Activated CD4-positive, alpha-beta T cell treated with anti-CD3 and anti-CD28 coated beads for 1 hour (primary cell): ENCODE data around the gene WDFY4.

Experiments used
- DNase-seq: peaks from one replicate; pipeline ENCODE4 v3.0.0-alpha.2; 2020

The WDFY4 gene

DNA sequence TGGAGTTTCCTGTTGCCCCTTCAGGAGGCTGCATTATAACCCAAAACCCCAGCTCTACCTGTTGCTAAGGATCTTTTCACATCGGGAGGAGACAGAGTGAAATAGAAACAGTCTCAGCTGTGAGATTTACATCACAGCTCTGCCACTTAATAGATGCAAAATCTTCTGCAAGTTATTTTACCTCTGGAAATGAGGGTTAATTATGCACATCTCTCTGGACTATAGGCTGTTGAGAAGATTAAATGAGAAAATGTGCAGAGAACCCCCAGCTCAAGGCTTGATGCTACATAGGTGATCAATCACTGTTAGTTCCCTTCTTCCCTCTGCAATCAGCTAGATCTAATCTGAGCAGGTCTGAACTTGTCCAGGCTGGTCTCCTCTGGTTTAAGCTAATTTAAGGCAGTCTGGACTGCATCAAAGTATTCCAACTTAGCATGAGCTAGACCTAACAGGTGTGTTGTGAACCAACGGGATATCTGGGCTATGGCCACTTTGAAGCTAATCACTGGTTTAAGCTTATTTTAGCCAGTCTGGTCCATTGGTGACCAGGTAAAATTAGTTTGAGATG is 263.9 kb downstream of the WDFY4 start:
- DNase-seq, result no peak

DNA sequence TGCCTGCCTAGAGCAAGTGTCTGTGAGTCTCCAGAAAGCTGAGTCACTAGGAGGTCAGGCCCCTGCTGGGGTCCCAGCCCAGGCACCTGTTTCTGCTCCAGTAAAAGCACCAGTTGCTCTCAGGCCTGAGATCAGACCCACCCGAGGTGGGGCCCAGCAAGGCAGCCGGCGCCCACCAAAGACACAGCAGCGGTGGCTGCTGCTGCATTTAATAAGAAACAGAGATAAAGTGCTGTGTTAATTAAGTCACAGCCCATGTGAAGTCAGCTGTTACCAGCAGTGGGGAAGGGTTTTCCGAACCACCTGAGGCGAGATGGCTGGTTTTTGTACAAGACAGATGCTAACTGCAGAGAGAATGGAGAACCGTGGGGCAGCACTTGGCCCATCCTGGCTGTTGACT is 267.0 kb downstream of the WDFY4 start:
- no peak for DNase-seq

DNA sequence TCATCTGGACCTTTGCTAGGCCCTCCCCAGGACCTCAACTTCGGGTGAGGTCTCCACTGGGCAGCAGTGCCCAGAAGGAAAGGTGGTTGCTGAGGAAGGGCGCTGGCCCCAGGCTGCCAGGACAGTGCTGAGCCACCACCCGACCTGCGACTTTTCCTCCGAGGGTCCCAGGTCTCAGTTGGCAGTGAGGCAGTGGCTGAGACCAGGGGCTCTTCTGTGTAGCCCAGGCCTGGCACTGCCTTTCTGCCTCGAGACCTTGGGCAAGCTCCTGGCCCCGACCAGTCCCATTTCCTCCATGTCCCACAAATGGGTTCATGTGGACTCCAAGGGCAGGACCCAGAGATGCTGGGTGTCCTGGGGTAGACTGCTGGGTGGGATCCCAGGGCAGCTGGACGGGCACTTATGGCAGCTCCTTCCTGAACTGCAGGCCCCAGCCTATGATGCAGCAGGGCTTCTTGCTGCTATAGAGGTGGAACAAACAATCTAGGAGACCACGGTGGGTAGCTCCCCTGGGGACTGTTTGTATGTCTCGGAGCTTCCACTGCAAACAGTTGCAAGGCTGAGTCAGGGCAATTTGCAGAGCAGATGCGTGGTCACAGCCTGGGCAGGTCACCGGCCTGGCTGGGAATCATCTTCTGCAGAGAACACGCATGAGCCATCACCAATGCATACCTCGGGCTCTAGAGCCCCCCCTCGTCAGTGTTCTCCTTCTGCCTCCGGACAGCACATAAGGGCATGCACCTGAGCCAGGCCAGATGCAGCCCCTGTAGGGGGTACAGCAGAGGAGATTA is 272.9 kb downstream of the WDFY4 start:
- no peak for DNase-seq

DNA sequence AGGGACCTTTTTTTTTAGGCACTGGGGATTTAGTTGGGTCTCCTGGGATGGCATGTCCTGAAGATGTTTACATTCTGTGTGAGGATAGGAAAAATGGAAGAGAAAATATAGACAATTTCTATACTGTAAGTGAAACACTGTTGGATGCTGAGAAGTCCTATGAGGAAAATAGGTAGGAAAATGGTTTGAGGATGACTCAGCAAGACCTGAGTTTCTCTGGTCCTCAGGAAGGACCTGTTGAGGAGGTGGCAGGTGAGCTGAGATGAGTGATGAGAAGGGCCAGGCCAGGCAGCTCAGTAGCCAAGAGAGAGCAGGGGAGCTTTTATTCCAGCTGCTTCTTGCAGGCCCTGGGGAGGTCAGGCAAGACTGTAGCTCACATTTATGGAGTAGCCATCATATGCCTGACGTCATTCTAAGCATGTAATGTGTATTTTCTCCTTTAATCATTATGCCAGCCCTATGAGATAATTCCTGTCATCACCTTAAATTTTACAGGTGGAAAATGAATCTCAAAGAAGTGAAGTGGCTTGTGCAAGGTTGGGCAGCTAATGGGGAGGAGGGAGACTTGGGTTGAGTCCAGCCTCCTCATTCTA is 274.0 kb downstream of the WDFY4 start:
- DNase-seq, result no peak

DNA sequence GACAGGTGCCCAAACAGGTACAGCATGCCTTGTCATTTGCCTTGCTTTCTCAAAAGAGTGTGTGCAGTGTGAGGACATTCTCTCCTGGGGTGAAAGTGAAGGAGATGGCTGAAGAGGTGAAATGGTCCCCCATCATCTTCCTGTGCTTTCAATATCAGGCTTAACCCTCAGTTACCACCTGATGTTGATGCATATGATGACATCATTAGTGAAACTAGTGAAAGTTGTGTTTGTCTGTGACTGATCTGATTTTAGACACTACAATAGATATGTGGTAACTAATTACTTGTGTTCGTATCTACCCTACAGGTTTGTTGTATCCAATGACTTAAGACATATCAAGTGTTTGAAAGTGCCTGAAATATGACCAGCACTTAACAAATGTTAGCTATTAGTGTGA is 279.4 kb downstream of the WDFY4 start:
- DNase-seq, result no peak

DNA sequence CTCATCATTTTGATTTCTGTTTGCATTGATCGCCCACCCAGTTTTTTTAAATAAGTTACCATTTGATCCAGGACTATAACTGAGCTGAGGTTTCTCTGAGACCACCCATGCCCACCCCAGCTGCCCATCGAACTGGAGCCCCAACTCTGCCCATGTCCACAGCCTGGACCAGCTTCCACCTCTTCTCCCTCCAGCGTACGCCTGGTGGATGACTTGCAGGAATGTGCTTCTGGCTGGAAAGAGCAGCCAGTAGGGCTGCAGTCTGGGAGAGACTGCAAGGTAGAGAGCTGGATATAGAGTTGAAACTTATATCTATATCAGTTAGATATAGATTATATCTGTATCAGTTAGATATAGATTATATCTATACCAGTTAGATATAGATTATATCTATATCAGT is 280.8 kb downstream of the WDFY4 start:
- DNase-seq, result no peak

DNA sequence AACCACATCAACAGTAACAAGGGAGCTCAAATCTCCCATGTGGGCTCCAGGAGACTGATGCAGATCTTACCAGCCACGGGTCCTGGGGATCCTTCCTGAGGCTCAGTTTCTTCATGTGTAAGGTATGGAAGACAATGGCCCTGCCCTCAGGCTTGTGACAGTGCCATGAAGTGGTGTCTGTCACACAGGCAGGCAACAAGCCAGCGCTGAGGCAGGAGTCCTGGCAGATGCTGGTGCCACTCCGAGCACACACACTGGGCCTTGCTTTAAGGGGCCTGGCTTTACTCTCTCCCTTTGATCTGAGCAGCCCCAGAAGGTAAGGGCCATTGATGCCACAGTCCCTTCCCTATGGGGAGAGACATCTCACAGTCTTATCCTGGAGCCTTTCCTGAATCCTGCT is 283.4 kb downstream of the WDFY4 start:
- no peak for DNase-seq

DNA sequence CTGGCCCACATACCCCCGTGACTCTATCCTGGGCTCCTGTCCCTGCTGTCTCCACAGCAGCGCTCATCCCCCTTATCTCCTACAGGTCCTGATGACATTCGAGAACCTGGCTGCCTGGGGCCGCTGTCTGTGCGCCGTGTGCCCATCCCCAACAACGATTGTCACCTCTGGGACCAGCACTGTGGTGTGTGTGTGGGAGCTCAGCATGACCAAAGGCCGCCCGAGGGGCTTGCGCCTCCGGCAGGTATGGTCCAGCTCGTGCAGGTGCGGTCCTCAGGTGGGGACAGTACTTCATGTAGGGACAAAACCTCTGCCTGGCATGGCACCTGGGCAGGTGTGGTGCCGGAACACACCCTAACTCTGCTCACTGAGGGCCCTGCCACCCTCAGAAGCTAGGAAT is 285.4 kb downstream of the WDFY4 start:
- no peak for DNase-seq

DNA sequence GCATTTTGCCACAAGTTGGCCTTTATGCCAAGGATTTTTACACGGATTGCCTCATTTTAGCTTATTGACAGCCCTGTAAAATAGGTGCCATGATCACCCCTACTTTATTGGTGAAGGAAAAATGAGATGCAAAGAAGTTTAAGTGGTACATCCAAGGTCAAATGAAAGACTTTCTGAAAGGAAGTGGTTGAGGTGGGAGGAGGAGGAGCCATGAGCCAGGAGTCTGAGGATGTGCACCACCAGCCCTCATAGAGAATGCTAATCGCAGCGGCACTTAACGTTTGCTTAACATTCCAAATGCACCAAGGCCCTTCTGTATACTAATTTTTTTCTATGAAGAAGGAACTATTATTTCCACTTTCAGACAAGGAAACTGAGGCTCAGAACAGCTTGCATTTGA is 286.0 kb downstream of the WDFY4 start:
- no peak for DNase-seq

DNA sequence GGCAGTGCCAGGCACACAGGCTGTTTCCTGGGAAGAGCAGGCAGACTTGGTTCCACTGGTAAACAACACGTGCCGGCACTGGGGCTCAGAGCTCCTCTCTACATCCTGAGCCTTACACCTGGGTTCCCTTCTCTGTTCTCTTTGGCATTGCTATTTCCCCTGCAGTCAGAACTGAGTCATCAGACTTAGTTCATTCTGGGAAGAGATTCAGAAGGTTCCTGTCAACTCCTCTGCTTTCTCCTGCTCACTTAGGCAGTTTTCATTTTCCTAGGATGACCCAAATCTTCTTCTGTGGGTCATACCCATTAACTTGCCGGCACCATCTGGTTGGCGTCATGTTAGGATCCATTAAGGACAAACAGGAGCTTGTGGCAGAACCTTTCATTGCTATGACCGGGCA is 288.4 kb downstream of the WDFY4 start:
- no peak for DNase-seq

DNA sequence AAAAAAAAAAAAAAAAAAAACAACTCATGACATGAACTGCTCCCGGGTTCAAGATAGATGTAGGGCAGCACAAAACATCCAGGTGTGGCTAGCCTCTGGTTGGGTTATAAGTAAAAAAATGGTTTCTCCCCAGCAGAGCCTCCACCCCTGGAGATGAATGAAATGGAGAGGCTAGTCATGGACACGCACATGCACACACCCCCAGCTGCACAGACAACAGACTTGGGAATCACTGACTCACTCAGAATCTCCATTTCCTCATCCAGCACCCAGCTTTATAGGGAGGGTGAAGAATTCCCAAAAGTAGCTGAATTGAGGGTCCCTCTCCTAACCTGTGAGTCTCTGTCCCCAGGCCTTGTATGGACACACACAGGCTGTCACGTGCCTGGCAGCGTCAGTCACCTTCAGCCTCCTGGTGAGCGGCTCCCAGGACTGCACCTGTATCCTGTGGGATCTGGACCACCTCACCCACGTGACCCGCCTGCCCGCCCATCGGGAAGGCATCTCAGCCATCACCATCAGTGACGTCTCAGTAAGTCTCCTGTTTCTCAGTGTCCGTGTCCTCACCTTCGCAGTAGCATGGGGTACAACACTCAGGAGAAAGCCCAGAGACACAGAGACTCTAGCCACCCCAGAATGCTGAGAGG is 290.0 kb downstream of the WDFY4 start:
- no peak for DNase-seq

DNA sequence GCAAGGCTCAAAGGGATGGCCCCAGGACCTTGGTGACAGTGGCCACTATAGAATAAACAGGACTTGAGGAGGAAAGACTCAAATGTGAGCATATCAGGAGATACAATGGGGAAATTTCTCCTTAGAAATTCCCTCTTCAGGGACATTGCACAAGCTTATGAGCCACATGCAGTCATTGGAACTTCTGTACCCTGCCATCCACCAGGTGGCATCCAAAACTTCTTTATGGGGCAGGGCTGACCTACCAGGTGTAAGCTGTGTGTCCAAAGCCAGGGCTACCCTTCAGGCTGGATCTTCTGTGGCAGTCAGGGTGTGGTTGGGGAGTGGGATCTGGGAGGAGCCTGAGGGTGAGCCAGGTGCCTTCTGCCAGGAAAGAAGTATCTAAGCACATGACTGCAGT is 291.5 kb downstream of the WDFY4 start:
- DNase-seq, result no peak

DNA sequence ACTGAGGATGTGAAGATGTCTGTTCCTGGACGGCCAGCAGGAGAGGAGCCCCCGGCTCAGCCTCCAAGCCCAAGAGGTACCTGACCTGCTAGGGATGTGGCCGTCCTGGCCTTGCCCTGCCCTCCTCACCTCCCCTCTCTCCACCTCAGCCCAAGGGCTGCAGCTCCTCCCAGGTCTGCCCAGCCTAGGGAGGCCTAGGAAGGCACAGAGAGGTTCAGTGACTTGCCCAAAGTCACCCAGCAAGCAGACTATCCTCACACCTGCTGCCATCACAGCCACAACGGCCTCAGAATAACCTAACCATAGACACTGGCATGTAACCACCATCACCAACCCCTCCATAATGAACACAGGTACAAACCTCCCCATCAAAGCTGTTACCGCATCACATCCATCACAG is 293.6 kb downstream of the WDFY4 start:
- no peak for DNase-seq

DNA sequence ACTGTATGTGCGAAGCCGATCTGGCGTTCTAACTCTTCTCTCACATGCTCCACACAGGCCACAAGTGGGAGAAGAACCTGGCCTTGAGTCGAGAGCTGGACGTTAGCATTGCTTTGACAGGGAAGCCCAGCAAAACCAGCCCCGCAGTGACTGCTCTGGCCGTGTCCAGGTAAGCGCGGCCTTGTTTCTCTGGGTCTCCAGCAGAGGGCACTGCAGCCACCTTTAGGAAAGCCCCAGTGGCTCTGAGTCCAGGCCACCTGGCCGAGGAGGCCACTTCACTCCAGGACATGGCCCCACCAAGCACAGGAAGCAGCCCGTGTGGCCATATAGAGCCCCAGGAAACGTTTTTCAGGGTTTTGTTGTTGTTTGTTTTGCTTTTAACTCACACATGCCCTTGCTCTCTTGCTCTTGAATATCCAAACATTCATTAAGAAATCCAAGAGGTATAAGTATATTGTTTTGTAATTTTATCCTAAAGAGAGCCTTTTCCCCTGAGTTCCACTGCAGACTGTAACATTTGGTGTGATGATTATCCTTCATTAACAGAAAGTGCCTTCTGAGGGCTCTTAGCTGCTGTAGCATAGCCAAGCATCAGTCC is 296.7 kb downstream of the WDFY4 start:
- no peak for DNase-seq

DNA sequence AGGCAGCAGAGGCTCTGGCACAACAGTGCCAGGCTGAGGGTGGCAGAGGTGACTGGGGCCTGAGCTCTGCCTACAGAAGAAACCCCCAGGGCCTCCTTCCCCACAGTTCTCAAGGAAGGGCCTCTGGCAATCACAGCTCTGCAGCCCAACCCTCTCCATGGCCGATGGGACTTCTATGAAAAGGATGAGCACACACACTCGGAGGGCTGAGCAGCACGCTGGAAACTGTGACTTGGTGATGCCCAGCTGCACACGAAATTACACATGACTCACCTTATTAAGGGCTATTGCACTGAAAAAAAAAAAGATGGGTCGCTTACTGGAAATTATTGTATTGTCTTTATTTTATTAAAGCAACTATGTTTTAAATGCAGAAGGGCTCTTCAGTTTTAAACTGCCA is 297.9 kb downstream of the WDFY4 start:
- no peak for DNase-seq

DNA sequence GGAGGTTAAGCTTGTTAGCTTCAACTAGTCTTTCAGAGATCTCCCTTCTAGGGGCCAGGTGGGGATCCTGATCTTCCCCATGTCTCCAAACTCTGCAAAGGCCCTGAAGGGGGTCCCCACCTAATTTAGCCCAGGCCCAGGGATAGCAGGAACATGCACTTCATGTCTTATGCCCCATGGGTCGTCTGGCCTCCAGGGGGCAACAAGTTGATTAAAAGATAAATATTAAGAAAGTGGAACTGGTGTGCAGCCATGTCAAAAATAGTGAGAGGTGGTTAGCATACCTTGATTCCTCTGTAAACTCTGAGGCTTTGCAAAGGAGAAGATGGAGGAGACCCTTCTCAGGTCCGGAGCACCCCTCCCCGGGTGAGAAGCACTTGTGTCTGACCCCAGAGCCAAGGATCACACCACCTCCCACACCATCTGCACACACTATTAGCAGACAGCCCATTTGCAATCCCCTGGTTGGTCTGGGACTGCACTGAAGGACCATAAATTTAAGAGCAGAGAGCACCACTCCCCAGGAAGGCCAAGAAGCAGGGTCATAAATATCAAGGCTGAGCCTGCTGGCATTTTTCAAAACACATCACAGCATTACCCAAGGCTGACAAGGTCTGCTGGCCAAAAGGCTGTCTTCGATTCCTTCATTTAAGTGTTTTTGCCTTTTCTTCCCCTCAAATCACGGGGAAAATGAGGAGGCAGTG is 299.1 kb downstream of the WDFY4 start:
- DNase-seq, result no peak

DNA sequence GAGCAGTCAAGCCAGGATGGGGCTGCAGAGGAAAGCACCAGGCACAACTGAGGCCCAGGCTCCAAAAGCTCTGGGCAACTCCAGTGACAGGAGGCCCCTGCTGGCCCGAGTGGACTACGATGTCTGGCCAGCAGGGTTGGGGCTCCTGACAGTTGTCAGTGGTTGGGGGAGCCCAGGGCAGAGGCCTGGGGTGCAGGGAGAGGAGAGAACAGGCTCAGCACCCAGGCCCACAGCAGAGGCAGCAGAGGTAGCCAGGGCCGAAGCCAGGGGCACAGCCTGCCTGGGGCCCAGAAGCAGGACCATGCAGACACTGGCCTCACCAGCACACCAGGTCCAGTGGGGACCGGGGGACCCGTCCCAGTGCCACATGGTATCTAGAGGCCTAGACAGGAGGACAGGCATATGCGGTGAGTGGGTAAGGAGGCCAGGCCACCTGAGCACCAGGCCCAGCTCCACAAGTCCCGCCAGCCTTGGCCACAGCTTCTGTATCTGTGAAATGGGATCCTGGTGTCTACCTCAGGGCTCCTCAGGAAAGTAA is 301.0 kb downstream of the WDFY4 start:
- DNase-seq, result no peak

DNA sequence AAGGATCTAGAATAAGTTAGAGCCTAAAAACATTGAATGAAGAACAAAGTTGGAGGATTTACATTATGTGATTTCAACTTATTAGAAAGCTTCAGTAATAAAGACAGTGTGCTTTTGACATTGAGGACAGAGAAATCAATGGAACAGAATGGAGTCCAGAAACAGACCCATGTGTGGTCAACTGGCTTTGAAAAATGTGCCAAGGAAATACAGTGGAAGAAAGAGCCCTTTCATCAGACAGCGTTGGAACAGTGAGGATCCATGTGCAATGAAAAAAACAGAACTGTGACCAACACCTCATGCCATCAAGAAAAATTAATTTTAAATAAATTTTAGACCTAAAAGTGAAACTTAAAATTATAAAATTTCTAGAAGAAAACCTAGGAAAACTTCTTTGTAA is 305.6 kb downstream of the WDFY4 start:
- no peak for DNase-seq

DNA sequence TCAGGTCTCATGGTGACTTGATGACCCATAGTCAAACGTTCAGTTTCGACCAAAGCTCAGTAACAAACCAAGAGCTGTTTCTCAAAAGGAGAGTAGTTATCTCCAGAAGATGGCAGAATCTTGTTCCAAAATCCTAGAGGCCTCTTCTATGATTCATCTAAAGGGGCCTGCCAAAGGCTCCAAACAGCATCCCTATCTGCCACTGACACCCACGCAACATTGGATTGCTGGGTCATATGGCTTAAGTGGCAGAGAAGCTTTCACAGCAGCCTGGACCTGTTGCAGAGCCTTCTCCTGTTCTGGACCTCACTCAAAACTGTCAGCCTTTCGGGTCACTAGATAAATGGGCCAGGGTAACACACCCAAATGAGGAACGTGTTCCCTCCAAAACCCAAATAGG is 309.0 kb downstream of the WDFY4 start:
- DNase-seq, result no peak

DNA sequence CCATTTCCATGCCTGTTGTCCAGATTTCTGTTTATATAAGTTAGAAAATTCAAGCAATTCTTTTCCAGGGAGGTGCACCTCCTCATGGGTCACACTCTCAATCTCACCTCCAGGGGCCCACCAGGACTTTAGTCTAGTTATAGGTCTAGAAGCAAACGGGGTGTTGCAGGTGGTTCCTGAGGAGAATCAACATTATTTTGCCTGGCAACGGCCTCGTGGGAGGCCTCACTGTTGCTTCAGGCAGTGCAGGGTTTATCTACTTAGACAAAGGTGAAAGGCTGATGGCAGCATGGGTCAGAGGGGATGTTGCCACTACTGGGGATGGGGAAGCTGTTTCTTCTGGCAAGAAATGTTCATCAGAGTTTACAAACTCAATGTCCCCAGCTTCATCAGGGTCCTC is 311.7 kb downstream of the WDFY4 start:
- no peak for DNase-seq

DNA sequence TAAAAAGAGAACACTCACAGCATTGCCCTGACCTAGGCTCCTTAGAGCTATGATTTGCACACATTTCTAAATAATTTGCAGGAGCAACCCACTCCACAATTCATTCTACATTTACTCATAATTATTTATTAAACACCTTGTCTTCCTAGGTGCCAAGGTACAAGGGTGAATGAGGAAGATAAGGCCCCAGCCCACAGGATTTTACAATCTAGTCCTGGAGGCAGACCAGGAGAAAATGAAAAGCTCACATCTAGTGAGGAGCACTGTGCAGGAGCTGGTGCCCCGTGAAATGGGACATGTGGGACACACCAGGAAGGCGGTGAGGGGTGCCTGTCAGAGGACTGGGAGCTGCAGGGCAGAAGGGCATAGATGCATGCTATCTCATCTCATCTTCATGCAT is 314.7 kb downstream of the WDFY4 start:
- no peak for DNase-seq

DNA sequence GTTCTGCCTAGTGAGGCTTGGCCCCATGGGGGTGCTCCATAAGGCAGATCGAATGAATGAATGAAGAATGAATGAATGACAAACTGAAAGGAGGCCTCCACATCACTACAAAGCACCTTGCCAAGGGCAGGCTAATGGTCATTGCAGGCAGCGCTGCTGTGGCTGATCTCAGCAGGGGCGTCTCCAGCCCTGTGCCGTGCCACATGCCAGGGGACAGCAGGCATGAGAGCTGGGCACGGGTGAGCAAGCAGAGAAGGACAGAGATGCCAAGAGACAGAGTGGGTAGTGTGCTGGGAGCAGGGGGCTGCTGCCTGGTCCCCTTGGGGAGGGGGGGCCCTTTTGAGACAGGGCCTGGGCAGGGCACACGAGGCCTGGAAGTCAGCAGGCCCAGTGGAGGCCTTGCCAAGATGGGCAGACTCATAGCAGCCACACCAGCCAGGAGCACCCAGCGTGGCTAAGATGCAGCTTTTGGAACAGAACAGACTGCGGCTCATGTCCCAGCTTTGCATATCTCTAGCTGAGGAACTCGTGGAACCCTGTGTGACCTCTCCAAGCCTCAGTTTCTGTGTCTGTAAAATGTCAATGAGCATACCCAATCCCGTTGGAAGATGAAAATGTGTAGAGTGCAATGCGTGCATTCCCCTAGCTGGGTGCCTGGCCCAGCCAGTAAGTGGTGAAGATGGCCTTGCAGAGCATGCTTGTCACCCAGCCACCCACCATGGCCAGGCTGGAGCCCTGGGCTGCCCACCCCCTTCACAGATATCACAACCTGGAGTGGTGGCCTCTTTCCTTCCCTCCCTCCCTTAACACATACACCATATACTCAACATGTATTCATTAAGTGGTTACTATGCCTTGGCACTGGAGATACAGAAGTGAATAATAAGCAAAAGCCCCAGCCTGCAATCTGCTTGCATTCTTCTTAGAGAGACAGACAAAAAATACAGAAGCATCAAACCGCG is 316.0 kb downstream of the WDFY4 start:
- DNase-seq, result no peak
